GM21786 (cell line): ENCODE data around the gene GPR39.
"Not testable (repeated sequence)": the region's sequence is repeated elsewhere in the genome, so short reads cannot be mapped to it uniquely, and the experiment has no call there.

Experiments
- ATAC-seq: cut with Tn5 transposase; IDR thresholded peaks from one replicate; pipeline ENCODE4 v1.9.1; 2021; ENCODE audit not compliant: unreplicated experiment

GPR39 gene

DNA sequence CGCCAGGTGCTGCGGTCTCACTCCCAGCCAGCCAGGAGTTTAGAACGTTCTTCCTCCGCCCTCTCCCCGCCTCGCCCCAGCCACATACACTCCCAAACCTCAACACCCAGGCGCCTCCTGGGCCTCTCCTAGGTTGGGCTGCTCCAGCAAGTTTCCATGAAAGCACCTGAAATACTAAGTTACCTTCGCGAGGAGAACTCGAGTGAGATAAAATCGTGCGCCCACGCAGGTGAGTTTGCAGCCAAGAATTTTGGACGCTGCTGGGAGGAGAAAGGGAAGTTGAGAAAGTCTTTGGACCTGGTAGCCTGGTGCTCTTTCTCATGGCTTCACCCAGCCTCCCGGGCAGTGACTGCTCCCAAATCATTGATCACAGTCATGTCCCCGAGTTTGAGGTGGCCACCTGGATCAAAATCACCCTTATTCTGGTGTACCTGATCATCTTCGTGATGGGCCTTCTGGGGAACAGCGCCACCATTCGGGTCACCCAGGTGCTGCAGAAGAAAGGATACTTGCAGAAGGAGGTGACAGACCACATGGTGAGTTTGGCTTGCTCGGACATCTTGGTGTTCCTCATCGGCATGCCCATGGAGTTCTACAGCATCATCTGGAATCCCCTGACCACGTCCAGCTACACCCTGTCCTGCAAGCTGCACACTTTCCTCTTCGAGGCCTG is at the start of gene GPR39:
Gene GPR39 (plus strand): TSS at position 83 of the 673 bp plus-strand sequence.
- ATAC-seq, result no peak

- ATAC-seq, result no peak
These were observed 48.4 kb upstream of the GPR39 start for GRCh38 chr2:132368191-132368590.

DNA sequence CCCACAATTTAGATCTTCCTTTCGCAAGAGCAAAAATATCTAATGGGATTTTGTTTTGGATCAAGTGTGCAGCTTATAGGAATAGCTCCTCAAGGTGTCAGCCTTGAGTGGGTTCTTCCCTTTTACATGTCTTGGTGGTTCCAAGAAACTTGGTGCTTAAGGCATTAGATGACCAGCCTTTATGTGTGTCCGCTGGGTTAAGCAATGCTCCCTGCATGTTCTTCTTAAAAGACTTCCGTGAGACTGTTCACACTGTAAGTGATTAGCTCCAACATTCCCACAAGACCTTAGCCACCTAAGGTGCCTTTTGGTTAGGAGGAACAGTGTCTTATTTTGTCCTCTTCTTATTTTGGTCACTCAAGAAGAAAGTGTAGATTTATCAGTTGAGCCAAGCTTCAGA is 44.3 kb upstream of the GPR39 start:
- no peak for ATAC-seq

- no peak for ATAC-seq
These were observed 43.0 kb upstream of the GPR39 start for GRCh38 chr2:132373391-132374135.

DNA sequence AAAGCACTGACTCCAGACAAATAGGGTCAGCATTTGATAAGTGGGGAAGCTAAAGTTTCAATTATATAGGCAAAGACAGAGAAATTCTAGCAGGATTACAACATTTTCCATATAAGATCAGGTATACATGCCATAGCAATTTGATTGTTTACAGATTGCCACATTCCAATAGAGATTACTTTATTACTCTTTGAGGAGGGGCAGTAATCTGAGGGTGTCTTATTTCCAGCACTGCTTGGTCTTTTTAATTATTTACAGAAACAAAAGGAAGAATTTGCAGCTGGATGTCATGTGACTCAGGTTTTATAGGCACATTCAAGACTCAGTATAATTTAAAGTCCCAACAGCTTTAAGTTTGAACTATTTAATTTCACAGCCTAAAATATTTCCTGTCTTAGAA is 42.5 kb upstream of the GPR39 start:
- no peak for ATAC-seq

DNA sequence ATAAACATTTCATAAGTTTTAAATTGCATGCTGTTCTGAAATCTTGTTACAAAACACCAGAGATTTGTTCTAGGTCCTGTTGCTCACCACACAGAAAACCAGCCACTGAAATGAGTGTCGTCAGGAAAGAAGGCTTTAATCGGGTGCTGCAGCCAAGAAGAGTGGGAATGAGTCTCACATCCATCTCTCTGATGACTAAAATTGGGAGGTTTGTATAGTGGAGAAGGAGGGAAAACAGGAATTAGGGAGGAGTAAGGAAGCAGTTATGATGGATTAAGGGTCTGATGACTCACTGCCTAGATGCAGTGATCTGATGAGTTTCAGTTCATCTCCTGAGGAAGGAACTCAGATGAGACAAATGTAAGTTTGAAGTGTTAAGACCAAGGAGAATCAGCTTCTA is 42.1 kb upstream of the GPR39 start:
- no peak for ATAC-seq

- ATAC-seq, result no peak
These were observed 41.6 kb upstream of the GPR39 start for GRCh38 chr2:132374961-132375360.

DNA sequence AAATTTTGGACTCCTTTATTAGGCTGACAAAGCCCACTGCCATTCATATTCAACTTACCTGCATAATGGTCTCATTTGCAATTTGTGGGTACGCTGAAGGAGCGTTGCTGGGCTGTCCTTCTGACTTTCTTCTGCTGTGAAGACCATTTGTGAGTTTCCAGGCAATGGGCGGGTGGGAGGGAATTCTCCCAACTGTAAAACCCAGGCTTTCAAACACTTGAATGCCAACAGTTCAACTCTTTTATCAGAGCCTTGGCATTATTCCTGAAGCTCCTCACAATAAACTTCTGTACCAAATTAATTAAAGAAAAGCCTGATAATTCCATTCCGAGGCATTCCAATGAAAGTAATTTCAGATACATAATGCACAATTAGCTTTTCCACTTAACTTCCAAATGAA is 35.2 kb upstream of the GPR39 start:
- no peak for ATAC-seq

DNA sequence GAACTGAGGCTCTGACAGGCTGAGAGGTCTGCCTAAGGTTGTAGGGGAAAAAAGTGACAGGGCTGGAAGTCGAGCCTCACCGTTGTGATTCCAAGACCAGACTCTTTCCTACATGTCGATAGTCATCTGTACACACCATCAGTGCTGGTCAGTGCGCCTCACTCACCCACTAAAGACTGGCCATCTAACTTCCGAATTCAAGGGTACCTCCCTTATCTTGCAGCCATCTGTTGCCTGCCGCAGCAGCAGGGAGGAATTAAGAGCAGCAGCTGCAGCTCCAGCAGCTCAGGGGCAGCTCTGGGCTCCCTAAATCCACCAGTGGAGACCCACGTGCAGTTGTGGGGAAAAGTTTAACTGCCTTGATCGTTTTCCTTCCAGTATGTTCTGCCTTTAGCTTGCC is 32.6 kb upstream of the GPR39 start:
- no peak for ATAC-seq

- ATAC-seq, result no peak
These were observed 32.0 kb upstream of the GPR39 start for GRCh38 chr2:132384491-132385151.

- no peak for ATAC-seq
These were observed 29.5 kb upstream of the GPR39 start for GRCh38 chr2:132387126-132387525.

GRCh38 chr2:132390076-132390475 is 26.5 kb upstream of the GPR39 start:
- ATAC-seq, result no peak

DNA sequence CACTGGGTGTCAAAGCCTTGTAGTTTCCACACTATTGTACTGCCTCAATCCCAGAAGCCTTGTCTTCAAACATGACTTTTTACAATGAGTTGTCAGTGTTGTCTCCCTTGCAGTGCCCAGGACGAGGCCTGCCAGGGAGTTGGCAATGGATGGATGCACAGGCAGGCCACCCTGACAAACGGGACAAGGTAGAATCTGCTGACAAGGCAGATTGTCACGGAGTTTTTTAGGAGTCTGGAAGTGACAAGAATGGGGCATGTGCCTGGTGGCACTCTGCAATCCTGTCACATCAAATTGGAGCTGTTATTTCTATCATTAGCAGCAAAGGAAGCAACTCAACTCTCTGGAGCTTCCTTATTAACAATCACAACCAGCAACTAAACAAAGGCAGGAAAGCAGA is 25.2 kb upstream of the GPR39 start:
- no peak for ATAC-seq

DNA sequence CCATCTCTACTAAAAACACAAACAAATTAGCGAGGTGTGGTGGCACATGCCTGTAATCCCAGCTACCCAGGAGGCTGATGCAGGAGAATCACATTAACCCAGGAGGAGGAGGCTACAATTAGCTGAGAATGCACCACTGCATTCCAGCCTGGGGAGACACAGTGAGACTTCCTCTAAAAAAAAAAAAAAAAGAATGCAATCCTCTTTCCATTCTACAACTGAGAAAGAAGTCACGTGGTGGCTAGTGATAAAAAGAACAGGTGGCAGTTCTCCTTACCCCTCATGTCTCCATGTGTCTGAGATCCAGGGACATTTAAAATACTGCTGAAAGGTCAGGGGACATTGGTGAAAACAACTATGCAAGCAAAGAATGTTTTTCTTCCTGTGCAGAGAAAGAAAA is 24.4 kb upstream of the GPR39 start:
- no peak for ATAC-seq

GRCh38 chr2:132392879-132393278 is 23.7 kb upstream of the GPR39 start:
- ATAC-seq, result no peak

DNA sequence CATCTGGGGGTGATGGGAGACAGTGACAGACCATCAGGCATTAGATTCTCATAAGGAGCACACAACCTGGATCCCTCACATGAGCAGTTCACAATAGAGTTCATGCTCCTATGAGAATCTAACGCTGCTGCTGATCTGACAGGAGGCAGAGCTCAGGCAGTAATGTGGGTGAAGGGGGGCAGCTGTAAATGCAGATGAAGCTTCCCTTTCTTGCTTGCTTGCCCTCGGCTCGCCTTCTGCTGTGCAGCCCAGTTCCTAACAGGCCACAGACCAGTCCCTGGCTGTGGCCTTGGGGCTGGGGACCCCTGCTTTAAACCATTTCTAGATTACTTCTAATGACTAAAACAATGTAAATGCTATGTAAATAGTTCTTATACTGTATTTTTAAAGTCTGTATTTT is 19.6 kb upstream of the GPR39 start:
- ATAC-seq, result not testable (repeated sequence)

DNA sequence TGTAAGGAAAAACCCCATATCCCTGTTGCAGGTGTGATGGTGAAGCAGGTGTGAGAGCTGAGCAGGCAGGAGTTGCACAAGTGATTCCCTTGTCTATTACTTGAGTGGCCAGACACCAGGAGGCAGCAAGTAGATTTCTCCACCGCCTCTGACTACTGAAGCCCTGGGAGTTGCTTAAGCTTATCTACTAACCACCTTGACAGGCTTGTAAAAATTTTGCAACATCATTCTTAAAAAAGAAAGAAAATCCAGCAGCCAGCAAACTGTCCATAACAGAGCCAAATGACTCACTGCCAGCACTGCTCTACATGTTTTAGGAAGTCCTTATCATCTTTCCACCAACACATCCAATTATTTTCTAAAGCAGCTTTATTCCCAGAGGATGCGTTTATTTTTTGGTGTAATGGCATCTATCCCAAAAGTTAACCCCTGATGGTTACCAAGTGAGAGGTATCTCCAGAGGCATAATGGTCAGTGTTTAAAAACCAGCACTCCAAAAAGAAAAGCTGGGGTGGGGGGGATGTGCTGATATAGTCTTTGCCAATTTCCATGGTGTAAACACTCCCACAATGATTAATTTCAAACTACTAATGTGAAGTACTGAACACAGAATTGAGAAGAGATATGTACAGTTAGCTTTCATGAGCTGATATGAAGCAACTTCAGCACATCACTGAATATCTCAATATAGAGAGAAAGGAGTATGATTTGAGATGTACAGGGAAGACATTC is 16.3 kb upstream of the GPR39 start:
- ATAC-seq, result no peak

DNA sequence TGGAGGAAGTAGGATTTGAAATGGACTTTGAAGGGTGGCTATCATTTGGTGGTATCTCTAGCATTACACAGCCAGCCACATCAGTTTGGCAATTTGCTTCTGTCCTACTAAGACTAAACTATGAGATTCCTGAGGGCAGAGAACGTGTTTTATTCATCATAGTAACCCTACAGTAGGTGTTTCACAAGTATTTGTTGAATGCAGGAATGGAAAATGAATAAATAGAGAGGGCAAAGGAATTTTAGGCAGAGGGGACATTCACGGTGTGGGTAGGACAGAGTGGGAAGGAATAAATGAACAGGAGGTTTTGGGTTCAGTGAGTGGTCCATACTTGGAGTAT is 15.7 kb upstream of the GPR39 start:
- no peak for ATAC-seq

GRCh38 chr2:132401326-132401725 is 15.3 kb upstream of the GPR39 start:
- no peak for ATAC-seq

- ATAC-seq, result no peak
These were observed 13.5 kb upstream of the GPR39 start for GRCh38 chr2:132403146-132403545.

- no peak for ATAC-seq
These were observed 12.5 kb upstream of the GPR39 start for GRCh38 chr2:132404056-132404455.

DNA sequence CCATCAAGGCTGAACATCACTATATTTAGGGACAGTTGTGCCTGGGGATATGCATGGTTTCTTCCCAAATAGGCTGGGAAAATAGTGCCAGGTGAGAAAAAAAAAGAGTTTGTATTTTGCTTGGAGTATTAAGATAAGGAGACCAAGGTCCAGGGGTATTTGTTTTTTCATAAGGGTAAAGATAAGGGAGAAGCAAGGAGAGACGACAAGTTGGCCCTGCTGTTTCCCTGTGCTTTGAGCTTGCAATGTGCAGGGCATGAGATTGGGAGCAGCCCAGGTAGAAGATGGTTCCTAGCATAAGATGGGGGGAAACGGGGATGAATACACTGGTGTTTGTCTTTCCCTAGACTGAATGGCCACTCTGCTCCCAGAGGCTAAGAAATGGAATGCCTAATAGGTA is 8.8 kb upstream of the GPR39 start:
- no peak for ATAC-seq
